CD4-positive, alpha-beta memory T cell (primary cell): Measurements from ENCODE around the gene ARHGAP6. TPM values are rescaled to one million over a fixed set of nuclear protein-coding genes. Genes with fewer than 3 reads are reported as not detected.
"Not testable (repeated sequence)": the region's sequence is repeated elsewhere in the genome, so short reads cannot be mapped to it uniquely, and the experiment has no call there.

Experiments
- CTCF ChIA-PET: fragments of 350-600 bp; sonication (Branson Sonifier 250); formaldehyde crosslinking; loops from one replicate; lab custom pipeline; 2021; ENCODE audit warnings: inconsistent platforms; ENCODE audit not compliant: partially characterized antibody; lab: Charles Lee
- POLR2A ChIA-PET: fragments of 350-600 bp; sonication (Branson Sonifier 250); formaldehyde crosslinking; loops from one replicate; lab custom pipeline; 2021; ENCODE audit not compliant: partially characterized antibody; lab: Charles Lee
- DNase-seq, 5 donors: peaks; one replicate each; pipeline versions ENCODE4 v3.0.0 to v3.0.0-alpha.2; 2020 to 2022; ENCODE audit warnings: mixed read lengths in 1 of 5
- H3K27ac ChIP-seq: one replicate; pipeline ENCODE4 v1.7.0; 2013; ENCODE audit warnings: low read depth, low read length
- H3K27me3 ChIP-seq: 2 replicates; pipeline ENCODE4 v1.7.0; 2013; ENCODE audit warnings: mild to moderate bottlenecking, low read length, moderate library complexity; ENCODE audit not compliant: insufficient read depth
- H3K36me3 ChIP-seq: 2 replicates; pipeline ENCODE4 v1.7.0; 2013; ENCODE audit warnings: mild to moderate bottlenecking, low read length, moderate library complexity; ENCODE audit not compliant: insufficient read depth
- H3K4me1 ChIP-seq: 2 replicates; pipeline ENCODE4 v1.7.0; 2013; ENCODE audit warnings: mild to moderate bottlenecking, low read length, moderate library complexity; ENCODE audit not compliant: insufficient read depth
- H3K4me3 ChIP-seq, 2 donors: one replicate each; pipeline ENCODE4 v1.7.0; 2013; ENCODE audit warnings: low read length in 2 of 2, mild to moderate bottlenecking in 1 of 2
- H3K9me3 ChIP-seq, 2 donors: one replicate each; pipeline ENCODE4 v1.7.0; 2013; ENCODE audit warnings: low read length in 2 of 2, control low read depth in 1 of 2; ENCODE audit not compliant: control insufficient read depth in 1 of 2
- H3K27ac Mint-ChIP-seq, 7 donors: one replicate each; pipeline ENCODE4 v1.8.0; 2020 to 2021; ENCODE audit warnings: mixed read lengths in 7 of 7, mild to moderate bottlenecking in 6 of 7, inconsistent platforms in 3 of 7, moderate library complexity in 3 of 7
- H3K27me3 Mint-ChIP-seq, 2 donors: one replicate each; pipeline ENCODE4 v1.8.0; 2020 to 2021; ENCODE audit warnings: mixed read lengths in 2 of 2
- H3K36me3 Mint-ChIP-seq, 2 donors: one replicate each; pipeline ENCODE4 v1.8.0; 2020 to 2021; ENCODE audit warnings: mixed read lengths in 2 of 2, inconsistent platforms in 1 of 2, mild to moderate bottlenecking in 1 of 2
- H3K4me1 Mint-ChIP-seq, 4 donors: one replicate each; pipeline ENCODE4 v1.8.0; 2020 to 2021; ENCODE audit warnings: mixed read lengths in 4 of 4, mild to moderate bottlenecking in 1 of 4
- H3K4me3 Mint-ChIP-seq, 8 donors: one replicate each; pipeline ENCODE4 v1.8.0; 2020 to 2021; ENCODE audit warnings: mixed read lengths in 8 of 8, mild to moderate bottlenecking in 7 of 8, moderate library complexity in 6 of 8, inconsistent platforms in 3 of 8
- H3K9me3 Mint-ChIP-seq, 8 donors: one replicate each; pipeline ENCODE4 v1.8.0; 2020 to 2021; ENCODE audit warnings: mixed read lengths in 8 of 8, mild to moderate bottlenecking in 5 of 8, inconsistent platforms in 3 of 8, moderate library complexity in 1 of 8
- intact Hi-C: fragments of 100-400 bp; cut with micrococcal nuclease; formaldehyde crosslinking; loops from one replicate; pipeline ENCODE4 v1.15.1; 2023
- polyA plus RNA-seq, 2 donors: library from polyadenylated mRNA; unstranded; fragments of 300-500 nt; fragmentation: Illumina TruSeq; gene quantifications; one replicate each; pipeline ENCODE4 v1.2.3, GENCODE V29; 2021
- total RNA-seq, 2 experiments: library from RNA; stranded (reverse); gene quantifications; one replicate each; pipeline ENCODE4 v1.2.3, GENCODE V29; 2021

The ARHGAP6 gene
- total and polyA plus RNA-seq, 4 experiments from 2014 or later = not detected

GRCh38 chrX:11355944-11356343 lies 309.8 kb downstream of the ARHGAP6 start:
- POLR2A ChIA-PET, DNase-seq: not testable (repeated sequence)

GRCh38 chrX:11355259-11355909 lies 310.3 kb downstream of the ARHGAP6 start:
- no peaks in the 10 kb centered on the region for H3K9me3 ChIP-seq
- no peak overlapping the region for H3K27ac ChIP-seq
- no peaks in the 10 kb centered on the region for H3K27me3 Mint-ChIP-seq
- peaks cover 0 to 2% (median 0%) of the 10 kb centered on the region in 8 donors for H3K9me3 Mint-ChIP-seq
- H3K4me1 Mint-ChIP-seq = no peaks in the 10 kb centered on the region
- H3K27me3 ChIP-seq = no peaks in the 10 kb centered on the region
- H3K36me3 ChIP-seq = no peaks in the 10 kb centered on the region
- intact Hi-C loops = no loop called here
- H3K4me3 ChIP-seq = no peak overlapping the region
- no peak for DNase-seq
- H3K27ac Mint-ChIP-seq = no peak overlapping the region
- ChIA-PET CTCF (no interaction called here), POLR2A (no interaction called here)
- H3K4me3 Mint-ChIP-seq = no peak overlapping the region
- no peaks in the 10 kb centered on the region for H3K4me1 ChIP-seq
- no peaks in the 10 kb centered on the region for H3K36me3 Mint-ChIP-seq

More at GRCh38 chrX:11355944-11356343, 309.8 kb downstream of the ARHGAP6 start:
- H3K36me3 Mint-ChIP-seq, H3K4me1 ChIP-seq, CTCF ChIA-PET, H3K4me1 Mint-ChIP-seq, H3K27ac ChIP-seq, H3K27ac Mint-ChIP-seq, H3K36me3 ChIP-seq, H3K4me3 Mint-ChIP-seq, H3K27me3 ChIP-seq, H3K27me3 Mint-ChIP-seq, H3K9me3 Mint-ChIP-seq, H3K9me3 ChIP-seq, intact Hi-C loops, H3K4me3 ChIP-seq: not testable (repeated sequence)

- CTCF ChIA-PET = no interaction called here
- H3K27me3 Mint-ChIP-seq = no peaks in the 10 kb centered on the region
- no peaks in the 10 kb centered on the region for H3K4me1 ChIP-seq
- POLR2A ChIA-PET = no interaction called here
- no peak overlapping the region for H3K4me3 Mint-ChIP-seq
- no peak overlapping the region for H3K27ac ChIP-seq
- H3K4me1 Mint-ChIP-seq = no peaks in the 10 kb centered on the region
- no peak overlapping the region for H3K27ac Mint-ChIP-seq
- intact Hi-C loops = no loop called here
- peaks cover 0 to 2% (median 0%) of the 10 kb centered on the region in 8 donors for H3K9me3 Mint-ChIP-seq
- H3K9me3 ChIP-seq = no peaks in the 10 kb centered on the region
- no peak for DNase-seq
- no peaks in the 10 kb centered on the region for H3K36me3 Mint-ChIP-seq
- H3K27me3 ChIP-seq = no peaks in the 10 kb centered on the region
- no peak overlapping the region for H3K4me3 ChIP-seq
- no peaks in the 10 kb centered on the region for H3K36me3 ChIP-seq
These were observed 313.4 kb downstream of the ARHGAP6 start for GRCh38 chrX:11352296-11352741.

GRCh38 chrX:11351375-11352295 lies 314.1 kb downstream of the ARHGAP6 start:
- H3K9me3 Mint-ChIP-seq = peaks cover 0 to 2% (median 0%) of the 10 kb centered on the region in 8 donors
- POLR2A ChIA-PET = no interaction called here
- Histone ChIP-seq H3K4me3 (no peak overlapping the region), H3K27me3 (no peaks in the 10 kb centered on the region), H3K9me3 (no peaks in the 10 kb centered on the region), H3K27ac (no peak overlapping the region), H3K4me1 (no peaks in the 10 kb centered on the region), H3K36me3 (no peaks in the 10 kb centered on the region)
- DNase-seq = no peak
- intact Hi-C loops = no loop called here
- H3K27ac Mint-ChIP-seq = no peak overlapping the region
- no peaks in the 10 kb centered on the region for H3K4me1 Mint-ChIP-seq
- H3K36me3 Mint-ChIP-seq = no peaks in the 10 kb centered on the region
- H3K4me3 Mint-ChIP-seq = no peak overlapping the region
- no peaks in the 10 kb centered on the region for H3K27me3 Mint-ChIP-seq
- CTCF ChIA-PET = no interaction called here

GRCh38 chrX:11349661-11350337 lies 315.9 kb downstream of the ARHGAP6 start:
- ChIA-PET POLR2A (no interaction called here), CTCF (no interaction called here)
- intact Hi-C loops = no loop called here
- no peak for DNase-seq
- Histone ChIP-seq H3K4me3 (no peak overlapping the region), H3K4me1 (no peaks in the 10 kb centered on the region), H3K27ac (no peak overlapping the region), H3K9me3 (no peaks in the 10 kb centered on the region), H3K36me3 (no peaks in the 10 kb centered on the region), H3K27me3 (no peaks in the 10 kb centered on the region)
- Mint-ChIP-seq H3K36me3 (no peaks in the 10 kb centered on the region), H3K4me1 (no peaks in the 10 kb centered on the region), H3K4me3 (no peak overlapping the region), H3K9me3 (peaks cover 0 to 3% (median 0%) of the 10 kb centered on the region in 8 donors), H3K27me3 (no peaks in the 10 kb centered on the region), H3K27ac (no peak overlapping the region)

GRCh38 chrX:11349020-11349419 lies 316.7 kb downstream of the ARHGAP6 start:
- H3K9me3 Mint-ChIP-seq = peaks cover 0 to 3% (median 0%) of the 10 kb centered on the region in 8 donors
- no peaks in the 10 kb centered on the region for H3K27me3 ChIP-seq
- H3K4me3 Mint-ChIP-seq = no peak overlapping the region
- H3K9me3 ChIP-seq = no peaks in the 10 kb centered on the region
- no peak overlapping the region for H3K27ac ChIP-seq
- no peak overlapping the region for H3K4me3 ChIP-seq
- no peaks in the 10 kb centered on the region for H3K4me1 ChIP-seq
- CTCF ChIA-PET = no interaction called here
- no peaks in the 10 kb centered on the region for H3K36me3 Mint-ChIP-seq
- H3K27ac Mint-ChIP-seq = no peak overlapping the region
- H3K4me1 Mint-ChIP-seq = no peaks in the 10 kb centered on the region
- H3K27me3 Mint-ChIP-seq = no peaks in the 10 kb centered on the region
- no peaks in the 10 kb centered on the region for H3K36me3 ChIP-seq
- no peak for DNase-seq
- POLR2A ChIA-PET = no interaction called here
- intact Hi-C loops = no loop called here

- intact Hi-C loops = no loop called here
- no peak overlapping the region for H3K4me3 ChIP-seq
- no peaks in the 10 kb centered on the region for H3K27me3 ChIP-seq
- no peaks in the 10 kb centered on the region for H3K36me3 ChIP-seq
- Mint-ChIP-seq H3K27ac (no peak overlapping the region), H3K27me3 (no peaks in the 10 kb centered on the region), H3K4me3 (no peak overlapping the region), H3K4me1 (no peaks in the 10 kb centered on the region), H3K36me3 (no peaks in the 10 kb centered on the region), H3K9me3 (peaks cover 0 to 3% (median 0%) of the 10 kb centered on the region in 8 donors)
- ChIA-PET CTCF (no interaction called here), POLR2A (no interaction called here)
- H3K4me1 ChIP-seq = no peaks in the 10 kb centered on the region
- H3K9me3 ChIP-seq = no peaks in the 10 kb centered on the region
- no peak overlapping the region for H3K27ac ChIP-seq
- no peak for DNase-seq
These were observed 318.4 kb downstream of the ARHGAP6 start for GRCh38 chrX:11347300-11347699.
